ENCODE measurements around the gene HOXA11. TPM values are rescaled to one million over a fixed set of nuclear protein-coding genes. Genes with fewer than 3 reads are reported as not detected.
A peak's percentile ranks its signal among the peaks of the same experiment; 100 is the strongest.

HOXA11 gene
- total RNA-seq, 1 donor from 2014 or later = not detected

GRCh38 chr7:27200761-27201579, 15.9 kb upstream of the HOXA11 start:
- no peak for DNase-seq
- intact Hi-C loops (cut with DNase I) = loop anchor here (10.0 kb wide), 2 partner anchors 374 to 714 kb away; no protein-coding TSS in a partner anchor
- peak; percentile 60 for ATAC-seq
- Histone ChIP-seq H3K27me3 (peaks cover 96% of the 10 kb centered on the region), H3K4me1 (peaks cover 24% of the 10 kb centered on the region), H3K9me3 (no peaks in the 10 kb centered on the region), H3K4me3 (no peak overlapping the region), H3K36me3 (no peaks in the 10 kb centered on the region), H3K27ac (no peak overlapping the region)
- TF ChIP-seq, protein P1, sequence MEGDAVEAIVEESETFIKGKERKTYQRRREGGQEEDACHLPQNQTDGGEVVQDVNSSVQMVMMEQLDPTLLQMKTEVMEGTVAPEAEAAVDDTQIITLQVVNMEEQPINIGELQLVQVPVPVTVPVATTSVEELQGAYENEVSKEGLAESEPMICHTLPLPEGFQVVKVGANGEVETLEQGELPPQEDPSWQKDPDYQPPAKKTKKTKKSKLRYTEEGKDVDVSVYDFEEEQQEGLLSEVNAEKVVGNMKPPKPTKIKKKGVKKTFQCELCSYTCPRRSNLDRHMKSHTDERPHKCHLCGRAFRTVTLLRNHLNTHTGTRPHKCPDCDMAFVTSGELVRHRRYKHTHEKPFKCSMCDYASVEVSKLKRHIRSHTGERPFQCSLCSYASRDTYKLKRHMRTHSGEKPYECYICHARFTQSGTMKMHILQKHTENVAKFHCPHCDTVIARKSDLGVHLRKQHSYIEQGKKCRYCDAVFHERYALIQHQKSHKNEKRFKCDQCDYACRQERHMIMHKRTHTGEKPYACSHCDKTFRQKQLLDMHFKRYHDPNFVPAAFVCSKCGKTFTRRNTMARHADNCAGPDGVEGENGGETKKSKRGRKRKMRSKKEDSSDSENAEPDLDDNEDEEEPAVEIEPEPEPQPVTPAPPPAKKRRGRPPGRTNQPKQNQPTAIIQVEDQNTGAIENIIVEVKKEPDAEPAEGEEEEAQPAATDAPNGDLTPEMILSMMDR (IDR thresholded peaks at IDR 0.05) = no peak

GRCh38 chr7:27199849-27200760, 15.1 kb upstream of the HOXA11 start, which contains the start of gene HOXA13:
TSS of gene HOXA13 (minus strand) at chr7:27200091. CDS start at chr7:27200077, 14 bp downstream.
- Histone ChIP-seq H3K9me3 (no peaks in the 10 kb centered on the region), H3K27ac (no peak within 1 kb of the TSS), H3K4me1 (peaks cover 18% of the 10 kb centered on the region), H3K27me3 (peaks cover 96% of the 10 kb centered on the region), H3K36me3 (no peaks in the 10 kb centered on the region), H3K4me3 (peak within 1 kb of the TSS; percentile 25)
- ATAC-seq (peak; percentile 30), DNase-seq (peak; percentile 57)
- TF ChIP-seq, protein P1 (IDR thresholded peaks at IDR 0.05) = no peak
- intact Hi-C loops (cut with DNase I) = loop anchor here (10.0 kb wide), 2 partner anchors 375 to 715 kb away; no protein-coding TSS in a partner anchor

GRCh38 chr7:27198871-27199801, 14.1 kb upstream of the HOXA11 start:
- Histone ChIP-seq H3K27ac (no peak overlapping the region), H3K9me3 (no peaks in the 10 kb centered on the region), H3K4me3 (no peak overlapping the region), H3K4me1 (peaks cover 14% of the 10 kb centered on the region), H3K36me3 (no peaks in the 10 kb centered on the region), H3K27me3 (peaks cover 96% of the 10 kb centered on the region)
- intact Hi-C loops (cut with DNase I) = no loop called here
- peak; percentile 62 for DNase-seq
- no peak for ATAC-seq
- TF ChIP-seq, protein P1 (IDR thresholded peaks at IDR 0.05) = no peak

DNA sequence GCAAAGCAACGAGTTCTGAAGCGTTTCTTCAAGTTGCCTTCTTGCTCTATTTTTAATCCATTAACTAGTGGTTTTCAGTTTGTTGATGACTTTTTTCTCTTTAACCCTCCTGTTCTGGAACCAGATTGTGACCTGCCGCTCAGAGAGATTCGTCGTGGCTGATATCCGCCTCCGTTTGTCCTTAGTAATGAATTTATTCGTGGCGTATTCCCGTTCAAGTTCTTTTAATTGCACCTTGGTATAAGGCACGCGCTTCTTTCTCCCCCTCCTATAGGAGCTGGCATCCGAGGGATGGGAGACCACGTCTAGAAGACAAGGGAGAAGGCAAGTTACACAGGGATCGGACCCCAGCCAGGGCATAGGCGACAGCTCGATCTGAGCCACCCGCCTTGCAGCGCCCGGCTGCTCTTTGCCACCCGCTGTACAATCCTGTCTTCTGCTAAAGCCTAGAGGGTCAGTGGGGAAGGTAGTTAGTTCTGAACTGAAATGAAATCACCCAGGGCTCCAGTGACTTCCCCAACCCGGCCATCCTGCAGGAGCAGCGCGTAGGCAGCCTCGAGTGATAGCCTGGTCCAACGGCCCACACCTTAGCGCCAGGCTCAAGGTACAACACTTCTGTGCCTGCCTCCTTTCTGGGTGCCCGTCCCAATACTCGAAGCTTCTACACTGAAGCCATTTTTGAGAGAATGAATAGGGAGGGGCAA, 13.3 kb upstream of the HOXA11 start:
- H3K36me3 ChIP-seq = no peaks in the 10 kb centered on the region
- peaks cover 15% of the 10 kb centered on the region for H3K4me1 ChIP-seq
- peaks cover 96% of the 10 kb centered on the region for H3K27me3 ChIP-seq
- peak; percentile 57 for DNase-seq
- H3K9me3 ChIP-seq = no peaks in the 10 kb centered on the region
- intact Hi-C loops (cut with DNase I) = no loop called here
- no peak for ATAC-seq
- no peak overlapping the region for H3K27ac ChIP-seq
- H3K4me3 ChIP-seq = no peak overlapping the region
- TF ChIP-seq, protein P1 (IDR thresholded peaks at IDR 0.05) = no peak

Measured in upper lobe of right lung (tissue), 1 donor.